ENCODE data around the gene ARV1.
"Not testable (repeated sequence)": the region's sequence is repeated elsewhere in the genome, so short reads cannot be mapped to it uniquely, and the experiment has no call there.

ARV1 gene

GRCh38 chr1:230977761-230978490 lies 968 bp upstream of the ARV1 start:
- peak; percentile 29 for DNase-seq

DNA sequence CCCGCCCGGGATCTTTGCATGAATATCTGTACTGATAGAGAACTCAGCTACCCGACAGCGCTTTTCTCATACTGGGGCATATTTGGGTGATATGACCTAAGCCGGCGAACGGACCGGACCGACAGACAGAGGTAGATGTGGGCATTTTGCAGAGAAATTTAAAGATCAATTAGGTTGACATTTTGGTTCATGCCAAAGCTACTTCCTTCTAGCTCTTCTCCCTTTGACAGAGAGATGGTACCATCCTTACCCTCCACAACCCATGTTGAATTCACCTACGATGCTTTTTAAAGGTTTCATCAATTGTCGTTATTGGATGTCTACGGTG lies 459 bp downstream of the ARV1 start:
- no peak for DNase-seq

GRCh38 chr1:230979952-230980351 lies 1.1 kb downstream of the ARV1 start:
- no peak for DNase-seq

DNA sequence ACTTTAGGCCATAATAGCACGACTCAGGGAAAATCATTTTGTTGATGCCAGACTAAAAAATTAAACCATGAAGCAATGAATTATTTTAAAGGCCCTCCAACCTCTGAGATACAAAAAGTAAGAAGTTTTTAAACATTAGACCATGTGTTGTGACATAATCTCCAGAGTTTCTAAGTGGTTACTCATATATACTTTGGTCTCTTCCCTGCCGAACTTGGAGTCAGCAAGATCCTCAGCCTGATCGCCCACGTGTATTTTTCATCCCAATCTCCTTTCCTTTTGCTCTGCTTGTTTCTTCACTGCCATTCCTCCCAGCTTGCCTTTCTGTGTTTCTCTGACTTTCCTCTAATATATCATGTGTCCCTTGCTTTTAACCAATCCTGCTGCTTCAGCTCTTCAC lies 3.8 kb downstream of the ARV1 start:
- no peak for DNase-seq

GRCh38 chr1:230983811-230984210 lies 4.9 kb downstream of the ARV1 start:
- DNase-seq, result no peak

DNA sequence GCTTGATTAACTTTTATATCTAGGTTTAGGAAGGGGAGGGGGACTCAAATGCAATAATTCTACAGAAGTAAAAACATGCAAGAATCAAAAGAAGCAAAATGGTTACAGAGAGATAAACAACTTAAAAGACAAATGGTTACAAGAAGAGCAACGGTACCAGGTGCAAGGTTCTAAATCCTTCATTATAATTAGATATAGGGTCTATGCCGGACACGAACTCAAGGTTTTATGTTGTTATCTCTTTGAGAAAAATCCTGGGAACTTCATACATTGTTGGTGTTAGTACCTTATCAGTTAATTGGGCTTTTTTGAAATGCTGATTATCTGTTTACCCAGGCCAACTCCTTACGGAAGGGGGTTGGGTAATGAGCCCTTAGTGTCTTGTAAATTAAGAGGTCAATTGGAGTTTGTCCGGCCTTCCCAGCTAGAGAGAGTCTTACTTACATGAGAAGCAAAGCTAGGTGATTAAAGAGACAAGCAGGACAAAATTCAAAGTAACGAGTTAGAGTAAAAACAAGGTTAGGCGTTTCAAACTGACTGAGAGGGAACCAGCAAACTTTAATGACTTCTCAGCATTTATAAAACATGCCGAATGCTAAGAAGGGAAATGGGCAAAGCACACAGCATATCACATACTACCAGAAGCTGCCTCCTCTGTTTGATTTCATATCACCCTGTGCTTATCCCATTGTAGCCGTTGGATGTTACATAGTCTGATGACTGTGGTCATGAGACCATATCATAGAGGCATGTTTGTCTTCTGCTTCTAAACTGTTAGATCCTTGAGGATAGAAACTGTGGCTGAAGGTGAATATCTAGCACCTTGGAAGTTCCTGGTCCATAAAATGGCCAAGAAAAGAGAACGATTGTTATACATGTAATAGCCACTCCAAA lies 6.0 kb downstream of the ARV1 start:
- DNase-seq, result not testable (repeated sequence)

GRCh38 chr1:230985711-230986110 lies 6.8 kb downstream of the ARV1 start:
- DNase-seq, result no peak

DNA sequence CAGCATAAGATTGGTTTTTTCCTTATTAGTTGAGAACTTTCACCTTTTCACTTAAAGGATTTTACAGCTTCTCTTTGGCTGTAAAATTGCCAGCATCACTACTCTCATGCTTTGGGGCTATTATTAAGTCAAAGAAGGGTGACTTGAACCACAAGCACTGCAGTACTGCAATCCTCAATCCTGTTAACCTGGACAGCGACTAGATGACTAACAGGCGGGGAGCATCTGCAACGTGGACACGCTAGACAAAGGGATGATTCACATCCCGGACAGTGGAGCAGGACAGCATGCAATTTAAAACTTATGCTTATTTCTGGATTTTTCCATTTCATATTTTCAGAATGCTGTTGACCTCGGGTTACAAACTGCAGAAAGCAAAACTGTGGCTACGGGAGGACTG lies 8.1 kb downstream of the ARV1 start:
- no peak for DNase-seq

GRCh38 chr1:230987448-230987847 lies 8.6 kb downstream of the ARV1 start:
- DNase-seq, result no peak

- DNase-seq, result no peak
These were observed 13.3 kb downstream of the ARV1 start for GRCh38 chr1:230992100-230992774.

DNA sequence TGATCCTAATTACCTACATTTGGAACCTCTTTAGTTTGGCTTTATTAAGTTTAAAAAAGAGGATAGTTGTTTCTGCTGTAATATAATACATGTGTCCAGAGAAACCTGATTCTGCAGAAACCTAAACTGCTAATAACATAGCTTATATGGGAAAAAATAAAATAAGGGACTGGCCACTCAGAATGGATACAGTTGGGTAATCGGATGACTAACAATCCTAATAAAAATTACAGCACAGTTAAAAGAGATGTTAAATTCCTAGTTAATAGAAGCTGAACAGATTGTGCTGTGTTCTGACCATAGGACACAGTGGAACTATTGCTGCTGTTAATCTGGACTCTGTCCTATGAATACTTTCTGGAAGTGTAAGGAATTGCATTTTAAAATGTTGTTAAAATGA lies 16.0 kb downstream of the ARV1 start:
- no peak for DNase-seq

DNA sequence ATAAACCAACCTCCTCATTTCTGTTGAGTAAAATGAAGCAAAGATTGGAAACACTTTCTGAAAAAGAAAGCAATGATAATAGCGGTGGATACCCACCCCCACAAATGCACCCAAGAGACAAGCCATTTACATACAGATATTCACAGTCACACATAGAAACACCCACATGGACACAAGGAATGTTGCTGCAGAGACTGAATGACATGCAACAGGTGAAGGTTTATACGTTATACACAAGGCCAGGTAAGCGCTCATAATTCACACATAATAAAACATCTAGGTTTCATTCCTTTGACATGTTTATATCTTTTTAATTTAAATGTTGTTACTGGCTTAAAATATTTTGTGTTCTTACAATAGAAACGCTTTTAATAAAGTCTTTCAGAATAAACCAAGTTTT lies 21.3 kb downstream of the ARV1 start:
- no peak for DNase-seq

- no peak for DNase-seq
These were observed 21.7 kb downstream of the ARV1 start for GRCh38 chr1:231000639-231001038.

- no peak for DNase-seq
These were observed 23.0 kb downstream of the ARV1 start for GRCh38 chr1:231001892-231002291.

GRCh38 chr1:231007535-231007934 lies 28.6 kb downstream of the ARV1 start:
- DNase-seq, result not testable (repeated sequence)

- no peak for DNase-seq
These were observed 32.5 kb downstream of the ARV1 start for GRCh38 chr1:231011360-231011759.

GRCh38 chr1:231011963-231012362 lies 33.1 kb downstream of the ARV1 start:
- DNase-seq, result no peak

GRCh38 chr1:231013391-231014015 lies 34.6 kb downstream of the ARV1 start:
- no peak for DNase-seq

- DNase-seq, result no peak
These were observed 37.3 kb downstream of the ARV1 start for GRCh38 chr1:231016234-231016633.

GRCh38 chr1:231016966-231017365 lies 38.1 kb downstream of the ARV1 start:
- no peak for DNase-seq

GRCh38 chr1:231019711-231020110 lies 40.8 kb downstream of the ARV1 start:
- DNase-seq, result no peak

DNA sequence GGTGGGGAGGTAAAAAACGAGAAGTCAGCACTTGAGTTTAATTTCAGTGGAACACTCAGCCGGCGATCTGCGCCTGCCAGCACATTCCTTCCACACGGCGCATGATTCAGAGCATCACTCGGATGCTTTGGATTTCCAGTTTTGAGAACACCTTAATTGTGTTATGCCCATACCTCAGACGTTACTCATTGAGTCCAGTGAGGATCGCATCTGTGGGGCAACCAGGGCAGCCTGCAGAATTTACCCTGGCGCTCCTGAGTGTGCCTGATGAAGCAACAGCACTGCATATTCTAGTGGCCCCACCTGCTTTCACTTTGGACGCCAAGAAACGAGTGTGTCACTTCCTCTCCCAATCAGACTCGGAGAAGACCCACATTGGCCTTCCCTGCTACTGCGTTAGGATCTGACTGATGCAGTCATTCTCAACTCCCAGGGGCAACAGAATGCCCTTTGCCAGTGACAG lies 41.3 kb downstream of the ARV1 start:
- no peak for DNase-seq

- no peak for DNase-seq
These were observed 41.9 kb downstream of the ARV1 start for GRCh38 chr1:231020816-231021215.

Measured in activated CD8-positive, alpha-beta memory T cell treated with anti-CD3 and anti-CD28 coated beads, Interleukin-2, amount 50 U/mL, for 4 hours (primary cell).